ENCODE measurements around the gene ATXN1. TPM values are rescaled to one million over a fixed set of nuclear protein-coding genes. Genes with fewer than 3 reads are reported as not detected.
A peak's percentile ranks its signal among the peaks of the same experiment; 100 is the strongest.

Gene ATXN1
- polyA plus RNA-seq, 1 donor (not counting 4 experiments of a cell fraction or from before 2014, with no cell fraction given), result 9.7 TPM

GRCh38 chr6:16757332-16757731 is 3.9 kb downstream of the ATXN1 start:
- DNase-seq (ENCODE audit: low read depth, low spot score), result no peak
- Histone ChIP-seq H3K4me1 (ENCODE audit: control insufficient read depth, extremely low read depth, insufficient read depth, low read length) (peaks cover 38% of the 10 kb centered on the region), H3K27me3 (ENCODE audit: control insufficient read depth, extremely low read depth, insufficient read depth, low read length) (no peaks in the 10 kb centered on the region), H3K27ac (ENCODE audit: control insufficient read depth, insufficient read depth, low read length) (peak overlapping the region; percentile 8), H3K36me3 (ENCODE audit: control insufficient read depth in 2 of 2, extremely low read depth in 1 of 2, insufficient read depth in 2 of 2, low read length in 2 of 2) (no peaks in the 10 kb centered on the region), H3K4me2 (ENCODE audit: control insufficient read depth, extremely low read depth, insufficient read depth, low read depth, low read length) (no peak overlapping the region), H3K4me3 (ENCODE audit: control insufficient read depth in 2 of 3, extremely low read depth in 1 of 3, insufficient read depth in 2 of 3, low read depth in 1 of 3, low read length in 3 of 3) (no peak overlapping the region), H3K9ac (ENCODE audit: control insufficient read depth, extremely low read depth, insufficient read depth, low read length) (no peak overlapping the region), H4K20me1 (ENCODE audit: control insufficient read depth, extremely low read depth, insufficient read depth, low read length) (no peaks in the 10 kb centered on the region), H2AFZ (ENCODE audit: control insufficient read depth, low read length) (no peak overlapping the region), H3K79me2 (ENCODE audit: control insufficient read depth, insufficient read depth, low read length) (peaks cover 36% of the 10 kb centered on the region), H3K9me1 (ENCODE audit: control insufficient read depth, extremely low read depth, insufficient read depth, low read length) (no peaks in the 10 kb centered on the region), H3K9me3 (ENCODE audit: control insufficient read depth, low read depth, low read length) (no peaks in the 10 kb centered on the region)
- TF ChIP-seq EZH2 (IDR thresholded peaks at IDR 0.05; ENCODE audit: low read length) (no peak), CTCF (optimal IDR thresholded peaks at IDR 0.05 in 1 of 3, IDR thresholded peaks at IDR 0.05 in 1 of 3, conservative IDR thresholded peaks at IDR 0.05 in 1 of 3; ENCODE audit: extremely low read depth in 1 of 3, insufficient read depth in 2 of 3, low read length in 3 of 3) (no peak)
- FAIRE-seq, result no peak
- dilution Hi-C loops (cut with MboI; ENCODE audit: extremely low pct_ligation_motif_present, low sequenced_read_pairs), result no loop called here

DNA sequence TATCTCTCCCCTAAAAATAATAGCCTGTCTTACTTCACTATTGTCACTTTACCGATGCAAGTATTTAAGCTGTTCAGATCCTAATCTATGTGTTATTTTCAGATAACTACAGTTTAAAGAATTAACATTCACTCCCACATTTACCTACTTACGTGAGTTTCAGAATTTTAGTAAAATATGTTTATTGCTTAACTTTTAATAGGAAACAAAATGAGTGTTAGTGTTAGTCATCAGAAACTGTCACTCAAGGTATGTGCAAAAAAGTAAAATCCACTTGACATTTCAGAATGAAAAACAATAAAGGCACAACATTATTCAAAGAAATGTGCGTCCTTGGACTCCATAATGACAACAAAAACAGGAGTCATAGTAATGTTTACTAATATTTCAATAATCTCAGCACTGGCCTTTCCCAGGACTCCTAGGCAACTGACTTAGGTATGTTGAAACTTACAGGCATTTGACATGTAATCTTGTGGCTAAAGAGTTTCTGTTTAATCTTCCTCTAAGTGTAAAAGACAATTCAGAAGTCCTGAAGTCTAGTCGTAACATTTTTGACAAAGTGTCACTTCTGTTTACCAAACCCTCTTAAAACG is 4.5 kb downstream of the ATXN1 start:
- TF ChIP-seq CTCF (optimal IDR thresholded peaks at IDR 0.05 in 1 of 3, IDR thresholded peaks at IDR 0.05 in 1 of 3, conservative IDR thresholded peaks at IDR 0.05 in 1 of 3; ENCODE audit: extremely low read depth in 1 of 3, insufficient read depth in 2 of 3, low read length in 3 of 3) (no peak), EZH2 (IDR thresholded peaks at IDR 0.05; ENCODE audit: low read length) (no peak)
- H3K9me3 ChIP-seq (ENCODE audit: control insufficient read depth, low read depth, low read length), result no peaks in the 10 kb centered on the region
- H3K9me1 ChIP-seq (ENCODE audit: control insufficient read depth, extremely low read depth, insufficient read depth, low read length), result no peaks in the 10 kb centered on the region
- dilution Hi-C loops (cut with MboI; ENCODE audit: extremely low pct_ligation_motif_present, low sequenced_read_pairs), result no loop called here
- peak overlapping the region; percentile 11 for H3K4me2 ChIP-seq (ENCODE audit: control insufficient read depth, extremely low read depth, insufficient read depth, low read depth, low read length)
- DNase-seq (ENCODE audit: low read depth, low spot score) (no peak), FAIRE-seq (no peak)
- no peak overlapping the region for H3K4me3 ChIP-seq (ENCODE audit: control insufficient read depth in 2 of 3, extremely low read depth in 1 of 3, insufficient read depth in 2 of 3, low read depth in 1 of 3, low read length in 3 of 3)
- H3K36me3 ChIP-seq (ENCODE audit: control insufficient read depth in 2 of 2, extremely low read depth in 1 of 2, insufficient read depth in 2 of 2, low read length in 2 of 2), result no peaks in the 10 kb centered on the region
- no peak overlapping the region for H2AFZ ChIP-seq (ENCODE audit: control insufficient read depth, low read length)
- H4K20me1 ChIP-seq (ENCODE audit: control insufficient read depth, extremely low read depth, insufficient read depth, low read length), result no peaks in the 10 kb centered on the region
- no peak overlapping the region for H3K9ac ChIP-seq (ENCODE audit: control insufficient read depth, extremely low read depth, insufficient read depth, low read length)
- H3K27ac ChIP-seq (ENCODE audit: control insufficient read depth, insufficient read depth, low read length), result peak overlapping the region; percentile 60
- peaks cover 44% of the 10 kb centered on the region for H3K4me1 ChIP-seq (ENCODE audit: control insufficient read depth, extremely low read depth, insufficient read depth, low read length)
- H3K79me2 ChIP-seq (ENCODE audit: control insufficient read depth, insufficient read depth, low read length), result peaks cover 36% of the 10 kb centered on the region
- no peaks in the 10 kb centered on the region for H3K27me3 ChIP-seq (ENCODE audit: control insufficient read depth, extremely low read depth, insufficient read depth, low read length)

Data from keratinocyte (primary cell).